ENCODE data around the gene GNG7. TPM values are rescaled to one million over a fixed set of nuclear protein-coding genes. Genes with fewer than 3 reads are reported as not detected.

Gene GNG7
- total RNA-seq, 1 experiment from 2014 or later: 7.7 TPM

DNA sequence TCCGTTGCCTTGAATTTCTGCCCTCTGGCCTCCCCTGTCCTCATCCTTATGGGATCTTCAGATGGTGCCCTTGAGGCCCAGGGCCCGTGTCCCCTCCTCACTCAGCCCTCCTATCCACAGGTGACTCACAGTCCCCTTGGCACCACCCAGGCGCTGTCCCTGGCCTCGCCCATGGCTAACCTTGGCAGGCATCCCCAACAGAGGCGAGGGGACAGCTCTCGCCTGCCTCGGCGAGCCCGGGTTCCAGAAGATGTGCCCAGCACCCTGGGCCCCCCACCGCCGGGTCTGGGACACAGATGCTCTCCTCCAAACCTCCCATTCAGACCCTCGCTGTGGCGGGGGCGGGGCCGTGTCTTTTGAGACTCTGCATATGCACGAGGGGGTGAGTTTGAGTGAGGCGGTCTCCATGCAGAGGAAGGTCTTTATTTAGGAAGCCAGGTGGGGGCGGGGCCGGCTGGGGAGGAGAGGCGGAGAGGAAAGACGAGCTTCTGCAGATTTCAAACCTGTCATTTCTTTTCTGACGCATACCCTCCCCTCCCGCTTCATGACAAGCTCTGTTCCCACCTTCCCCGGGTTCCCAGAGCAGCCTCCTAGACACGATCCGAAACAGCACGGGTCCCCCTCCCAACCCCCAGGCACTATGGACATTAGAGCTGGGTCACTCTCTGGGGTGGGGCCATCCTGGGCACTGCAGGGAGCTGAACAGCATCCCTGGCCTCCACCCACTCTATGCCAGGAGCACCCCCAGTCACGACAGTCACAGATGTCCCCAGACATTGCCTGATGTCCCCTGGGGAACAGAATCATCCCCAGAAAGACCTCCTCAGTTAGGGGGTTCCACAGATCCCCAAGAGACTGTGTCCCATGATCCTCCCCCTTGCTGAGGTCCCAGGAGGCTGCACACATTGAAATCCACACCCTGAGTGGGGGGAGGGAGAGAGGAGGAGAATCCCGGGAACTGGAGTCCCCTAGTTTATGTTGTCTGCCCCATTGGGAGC is 48.5 kb downstream of the GNG7 start:
- no peak overlapping the region for H2BK12ac ChIP-seq (ENCODE audit: insufficient read length, low read depth, low read length)
- H2BK15ac ChIP-seq (ENCODE audit: low read depth, low read length): no peak overlapping the region
- no peak overlapping the region for H3K4me2 ChIP-seq (ENCODE audit: insufficient read depth, insufficient read length, low read length)
- WGBS (ENCODE audit: extremely low coverage, insufficient read length, low lambda C conversion rate): no CpG with 5 or more reads among the region's 29 CpGs
- no peak overlapping the region for H4K8ac ChIP-seq (replicated peaks; ENCODE audit: insufficient read length, low read depth, low read length)
- H3K56ac ChIP-seq (ENCODE audit: insufficient read length, low read depth, low read length): no peak overlapping the region
- H2AK5ac ChIP-seq (ENCODE audit: insufficient read length, low read length): no peak overlapping the region
- Mint-ChIP-seq H3K27ac (no peak overlapping the region), H3K4me1 (peaks cover 9 to 14% of the 10 kb centered on the region in 2 experiments), H3K9me3 (no peaks in the 10 kb centered on the region), H3K27me3 (ENCODE audit: low read depth) (0 out of 2 replicates have a peak, but pooled peaks cover 1% of the 10 kb centered on the region), H3K36me3 (ENCODE audit: insufficient read depth in 1 of 3, low read depth in 3 of 3) (peaks cover 0 to 3% (median 0%) of the 10 kb centered on the region in 3 experiments; a peak in 1 of 7 replicates), H3K4me3 (peak overlapping the region; percentile 41 to 72)
- H3K27ac ChIP-seq (ENCODE audit: insufficient read length, low read depth, low read length): no peak overlapping the region
- no peak overlapping the region for H2BK120ac ChIP-seq (ENCODE audit: low read depth, low read length, poor library complexity, severe bottlenecking)
- H2AFZ ChIP-seq (ENCODE audit: low read length): no peak overlapping the region
- no peak overlapping the region for H3K18ac ChIP-seq (ENCODE audit: insufficient read length, low read depth, low read length)
- H4K20me1 ChIP-seq (ENCODE audit: control insufficient read depth, insufficient read depth, insufficient read length): no peaks in the 10 kb centered on the region
- peak; percentile 73 for DNase-seq
- H2BK5ac ChIP-seq (ENCODE audit: insufficient read length, low read length): no peak overlapping the region
- no peak overlapping the region for H3T11ph ChIP-seq (ENCODE audit: low read length)
- H4K5ac ChIP-seq (ENCODE audit: insufficient read length, low read depth, low read length): no peak overlapping the region
- no peaks in the 10 kb centered on the region for H3K79me2 ChIP-seq (ENCODE audit: insufficient read depth, low read length)
- H3K23me2 ChIP-seq (ENCODE audit: insufficient read length, low read depth, low read length, poor library complexity, severe bottlenecking): no peaks in the 10 kb centered on the region
- no peaks in the 10 kb centered on the region for H3K9me3 ChIP-seq (ENCODE audit: control insufficient read depth, low read depth, low read length)
- no peaks in the 10 kb centered on the region for H3K4me1 ChIP-seq (ENCODE audit: insufficient read depth, low read length)
- H3K9ac ChIP-seq (ENCODE audit: extremely low read depth, insufficient read length, low read length): no peak overlapping the region
- H3K27me3 ChIP-seq (ENCODE audit: insufficient read depth, low read length): no peaks in the 10 kb centered on the region
- H3K4ac ChIP-seq (ENCODE audit: low read depth, low read length): no peak overlapping the region
- no peak overlapping the region for H4K91ac ChIP-seq (ENCODE audit: insufficient read length, low read depth, low read length)
- H3K23ac ChIP-seq (ENCODE audit: insufficient read length, low read depth, low read length): no peak overlapping the region
- H2BK20ac ChIP-seq (ENCODE audit: low read depth, low read length, poor library complexity, severe bottlenecking): no peak overlapping the region
- H3K14ac ChIP-seq (ENCODE audit: insufficient read depth, low read length): no peak overlapping the region; the same call in 1 of the 2 replicates
- no peaks in the 10 kb centered on the region for H3K79me1 ChIP-seq (ENCODE audit: insufficient read depth, low read depth, low read length, poor library complexity, severe bottlenecking)
- TF ChIP-seq CTCF (conservative IDR thresholded peaks at IDR 0.05): no peak
